GM21515 (cell line): ENCODE data around the gene FZD10.

ENCODE experiments used
- ATAC-seq: cut with Tn5 transposase; IDR thresholded peaks from one replicate; pipeline ENCODE4 v1.9.1; 2021; ENCODE audit not compliant: unreplicated experiment

The FZD10 gene

GRCh38 chr12:130177635-130178242 lies 15.5 kb downstream of the FZD10 start:
- no peak for ATAC-seq

GRCh38 chr12:130178282-130178681 lies 16.0 kb downstream of the FZD10 start:
- no peak for ATAC-seq

GRCh38 chr12:130179191-130179590 lies 16.9 kb downstream of the FZD10 start:
- no peak for ATAC-seq

DNA sequence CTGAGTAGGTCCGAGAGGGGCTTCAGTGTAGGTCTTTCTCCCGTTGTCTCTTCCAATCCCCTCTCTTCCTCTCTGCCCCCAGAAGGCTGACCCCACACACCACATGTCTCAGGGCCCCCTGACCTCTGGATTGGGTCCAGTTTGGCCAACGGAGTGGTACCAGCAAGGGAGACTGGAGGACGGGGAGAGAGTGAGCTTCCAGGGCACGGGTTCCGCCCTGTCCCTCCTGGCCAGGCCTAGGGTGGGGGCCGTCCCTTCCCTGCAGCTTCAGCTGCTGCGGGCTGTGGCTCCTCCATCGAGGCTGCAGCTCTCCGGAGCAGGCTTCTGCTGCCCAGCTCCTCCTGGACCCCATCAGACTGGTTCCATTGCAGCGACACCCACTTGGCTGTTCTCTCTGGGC lies 17.4 kb downstream of the FZD10 start:
- ATAC-seq = no peak

DNA sequence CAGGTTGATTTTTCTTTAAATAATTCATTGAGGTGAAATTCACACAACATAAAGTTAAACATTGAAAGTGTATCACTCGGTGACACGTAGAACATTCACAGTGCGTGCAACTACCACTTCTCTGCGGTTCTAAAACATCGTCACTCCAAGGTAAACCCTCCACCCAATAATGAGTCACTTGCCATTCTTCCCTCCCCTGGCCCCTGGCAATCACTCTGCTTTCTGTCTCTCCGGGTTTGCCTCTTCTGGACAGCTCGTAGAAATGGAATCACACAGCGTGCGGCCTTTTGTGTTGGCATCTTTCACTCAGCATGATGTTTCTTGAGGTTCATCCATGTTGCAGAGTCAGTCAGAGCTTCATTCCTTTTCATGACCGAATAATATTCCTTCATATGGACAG lies 18.9 kb downstream of the FZD10 start:
- ATAC-seq = no peak

DNA sequence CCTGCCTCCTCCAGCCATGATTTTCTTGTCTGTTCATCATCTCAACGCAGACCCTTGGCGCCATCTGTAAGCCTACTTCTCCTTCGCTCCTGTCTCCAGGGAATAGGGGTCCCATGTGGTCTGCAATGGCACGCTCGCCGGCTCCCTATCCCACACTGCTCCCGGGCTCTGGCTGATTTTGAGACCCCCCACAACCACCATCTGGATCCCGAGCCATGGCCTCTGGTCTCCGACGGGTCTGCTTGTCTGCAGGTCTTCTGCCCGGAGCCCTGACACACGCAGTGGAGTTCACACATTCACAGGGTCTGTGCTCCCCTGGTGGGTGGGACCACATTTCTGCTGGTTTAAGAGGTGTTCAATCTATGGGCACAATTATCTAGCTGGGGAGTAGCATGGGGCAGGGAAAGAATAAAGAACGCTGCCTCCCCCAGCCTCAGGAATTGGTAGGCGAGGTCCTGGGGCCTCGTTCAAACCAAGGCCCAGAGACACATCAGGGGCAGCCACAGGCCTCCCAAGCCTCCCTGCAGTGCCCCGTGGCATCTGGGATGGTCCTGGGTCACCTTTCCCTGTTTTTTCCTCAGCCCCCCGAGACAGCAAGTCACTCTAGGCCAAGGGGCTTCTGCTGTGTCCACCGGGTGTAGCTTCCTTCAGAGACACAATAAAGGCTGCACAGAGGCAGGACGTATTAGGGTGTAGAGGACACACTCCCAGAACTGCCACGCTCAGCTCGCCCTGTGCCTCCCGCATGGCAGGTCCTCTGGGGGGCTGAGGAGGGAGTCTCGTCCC lies 21.5 kb downstream of the FZD10 start:
- ATAC-seq = no peak

DNA sequence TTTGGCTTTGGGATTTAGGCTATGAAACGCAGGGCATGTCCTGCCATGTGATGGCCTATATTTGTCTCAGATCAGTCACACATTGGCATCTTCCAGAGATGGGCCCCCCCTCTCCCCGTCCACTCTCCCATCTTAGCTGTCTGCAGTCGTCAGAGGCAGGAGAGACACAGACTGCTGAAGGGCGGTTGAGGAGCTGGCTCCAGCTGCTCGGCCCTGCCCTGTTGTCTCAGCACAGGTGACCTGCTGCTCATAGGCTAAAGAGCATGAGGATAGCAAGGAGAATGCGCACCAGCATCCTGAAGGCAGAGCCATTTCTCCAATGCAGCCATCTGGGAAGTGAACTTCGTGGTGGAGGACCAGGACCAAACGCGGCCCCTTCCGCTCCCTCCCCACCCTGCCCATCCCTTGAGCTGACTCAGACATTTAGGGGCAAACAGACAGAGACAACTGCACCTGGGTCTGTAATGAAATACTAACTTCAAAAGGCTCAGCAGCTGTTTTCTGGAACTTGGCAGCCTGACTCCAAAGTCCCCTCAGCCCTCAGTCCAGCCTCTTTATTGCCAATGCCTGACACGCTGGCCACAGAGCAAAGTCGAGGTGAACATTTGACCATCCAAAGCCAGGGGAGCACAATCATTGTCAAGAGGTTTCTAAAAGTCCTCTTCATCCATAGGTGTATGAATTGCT lies 22.3 kb downstream of the FZD10 start:
- ATAC-seq = no peak

DNA sequence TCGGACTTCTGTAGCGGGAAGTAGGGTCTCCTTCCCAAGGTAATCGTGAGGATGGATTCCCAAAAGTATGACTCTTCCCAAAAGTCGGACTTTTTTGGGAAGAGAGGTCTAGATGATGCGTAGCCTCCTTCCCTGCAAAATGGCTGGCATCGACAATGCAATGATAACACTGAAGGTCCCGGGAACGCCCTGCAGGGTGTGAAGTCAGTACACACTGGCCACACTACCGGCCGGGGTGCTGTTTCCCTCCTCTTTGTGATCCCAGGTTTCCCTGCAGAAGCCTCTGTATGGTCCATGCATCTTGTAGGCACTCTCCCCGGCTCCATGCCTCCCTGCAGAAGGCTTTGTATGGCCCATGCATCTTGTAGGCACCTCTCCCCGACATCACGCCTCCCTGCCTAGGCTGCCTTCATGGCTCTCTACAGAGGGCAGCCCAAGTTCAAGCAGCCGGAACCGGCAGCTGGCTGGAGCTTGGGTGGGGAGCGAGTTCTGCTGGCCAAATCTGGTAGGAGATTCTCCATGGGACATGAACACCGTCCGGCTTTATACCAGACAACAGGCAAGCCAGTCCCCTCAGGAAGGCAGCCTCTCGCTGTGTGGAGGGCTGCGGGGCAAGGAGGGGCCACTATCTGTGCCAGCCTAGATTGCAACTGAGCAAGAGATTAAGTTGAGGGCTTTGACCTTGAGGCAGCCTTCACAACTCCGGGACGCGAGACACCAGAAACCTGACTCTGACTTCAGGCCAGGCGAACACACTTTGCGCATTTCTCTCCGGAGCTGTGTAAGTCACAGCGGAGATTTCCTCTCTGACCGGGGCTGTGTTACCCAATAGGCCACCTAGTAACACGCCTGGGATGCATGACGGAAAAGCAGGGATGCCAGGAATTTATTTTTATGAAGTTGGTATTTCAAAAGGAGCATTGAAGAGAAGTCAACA lies 23.5 kb downstream of the FZD10 start:
- ATAC-seq = no peak

- no peak for ATAC-seq
These were observed 24.5 kb downstream of the FZD10 start for GRCh38 chr12:130186651-130187268.

DNA sequence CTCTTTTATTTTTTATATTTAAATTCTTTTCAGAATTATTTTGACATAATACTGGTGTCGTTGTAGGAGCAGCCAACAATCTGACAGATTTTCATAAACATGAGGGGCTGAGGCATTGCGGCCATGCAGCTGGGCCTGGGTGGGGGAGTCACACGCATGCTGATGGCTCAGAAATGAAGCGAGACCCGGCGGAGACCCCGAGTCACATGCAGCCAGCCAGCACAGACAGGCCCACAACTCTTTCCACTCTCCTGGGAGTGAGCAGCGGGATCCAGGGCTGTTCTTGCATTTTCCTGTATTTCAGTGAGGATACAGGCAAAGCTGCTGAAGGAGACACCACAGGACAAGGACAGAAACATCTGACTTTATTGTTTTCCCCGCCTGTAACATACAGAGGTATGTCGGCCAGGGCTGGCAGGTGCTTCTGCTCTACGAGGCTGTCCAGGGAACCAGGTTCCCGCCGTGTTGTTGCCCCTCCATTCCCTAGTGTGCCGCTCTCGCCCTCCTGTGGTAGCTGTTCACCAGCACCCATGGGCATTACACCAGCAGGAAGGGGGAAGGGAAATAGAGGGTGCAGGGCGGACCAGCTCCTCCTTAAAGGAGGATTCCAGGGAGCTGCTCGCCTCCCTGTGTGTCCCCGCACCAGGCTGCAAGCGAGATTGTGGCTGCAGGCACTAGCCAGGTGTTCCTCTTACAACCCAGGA lies 30.5 kb downstream of the FZD10 start:
- ATAC-seq = no peak

- no peak for ATAC-seq
These were observed 31.9 kb downstream of the FZD10 start for GRCh38 chr12:130194154-130194553.

- no peak for ATAC-seq
These were observed 33.1 kb downstream of the FZD10 start for GRCh38 chr12:130195369-130195768.

GRCh38 chr12:130195776-130196175 lies 33.5 kb downstream of the FZD10 start:
- ATAC-seq = no peak

- no peak for ATAC-seq
These were observed 34.6 kb downstream of the FZD10 start for GRCh38 chr12:130196827-130197226.

DNA sequence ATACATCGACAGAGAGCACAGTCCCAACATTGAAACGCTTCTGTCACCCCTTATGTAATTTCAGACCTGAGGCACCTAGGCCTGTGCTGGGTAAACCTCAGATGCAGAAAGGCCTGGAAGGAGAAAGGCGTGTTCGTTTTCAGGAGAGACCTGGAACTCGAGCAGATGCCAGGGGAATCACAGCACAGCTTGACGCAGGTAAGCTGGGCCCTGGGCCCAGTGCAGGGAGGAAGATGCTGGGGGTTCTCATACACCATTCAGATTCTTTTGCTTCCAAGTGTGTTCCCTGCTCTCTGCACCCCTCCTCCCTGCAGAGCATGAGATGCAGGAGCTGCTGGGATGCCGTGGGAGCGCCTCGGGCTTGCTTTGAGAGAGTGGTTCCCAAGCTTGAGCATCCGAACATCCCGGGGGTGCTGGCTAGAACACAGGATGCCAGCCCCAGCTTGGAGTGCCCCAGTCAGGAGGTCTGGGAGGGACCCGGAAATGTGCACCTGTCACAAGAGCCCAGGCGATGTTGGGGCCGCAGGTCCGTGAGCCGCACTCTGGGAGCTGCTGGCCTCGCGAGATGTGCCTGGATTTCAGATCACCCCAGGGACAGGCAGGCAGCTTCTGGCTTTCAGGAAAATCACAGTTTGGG lies 35.9 kb downstream of the FZD10 start:
- no peak for ATAC-seq

GRCh38 chr12:130198663-130199060 lies 36.4 kb downstream of the FZD10 start:
- no peak for ATAC-seq

DNA sequence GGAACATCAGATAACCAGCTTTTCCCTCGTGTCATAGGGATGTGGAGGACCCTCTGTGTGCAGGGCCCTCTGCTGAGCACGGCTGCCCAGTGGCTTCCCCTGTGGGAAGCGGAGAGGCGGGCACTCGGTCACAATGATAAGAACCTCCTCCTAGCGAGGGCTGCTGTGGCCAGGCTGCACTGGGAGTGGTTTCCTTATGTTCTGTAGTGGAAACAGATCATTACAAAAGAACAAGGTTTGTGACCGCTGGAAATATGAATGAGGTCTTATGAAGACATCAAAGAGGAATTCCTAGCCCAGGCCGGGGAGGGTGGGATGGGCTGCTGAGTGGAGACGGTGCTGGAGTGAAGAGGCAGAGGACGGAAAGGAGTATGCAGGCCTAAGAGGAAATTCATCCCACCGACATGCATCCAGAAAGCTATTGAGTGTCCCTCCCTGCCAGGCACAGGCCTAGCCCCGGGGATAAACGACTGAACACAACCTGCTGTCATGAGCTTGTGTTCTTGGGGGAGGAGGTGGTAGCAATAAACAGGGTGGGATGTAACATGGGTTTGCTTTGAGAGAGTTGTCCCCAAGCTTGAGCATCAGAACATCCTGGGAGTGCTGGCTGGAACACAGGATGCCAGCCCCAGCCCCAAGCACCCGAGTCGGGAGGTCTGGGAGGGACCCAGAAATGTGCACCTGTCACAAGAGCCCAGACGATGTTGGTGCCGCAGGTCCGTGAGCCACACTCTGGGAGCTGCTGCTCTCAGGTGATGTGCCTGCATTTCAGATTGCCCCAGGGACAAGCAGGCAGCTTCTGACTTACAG lies 37.5 kb downstream of the FZD10 start:
- ATAC-seq = no peak

- no peak for ATAC-seq
These were observed 38.2 kb downstream of the FZD10 start for GRCh38 chr12:130200445-130200844.

- ATAC-seq = no peak
These were observed 38.8 kb downstream of the FZD10 start for GRCh38 chr12:130201037-130201436.
